A673 (cell line): ENCODE results near the gene NAGLU. TPM values are rescaled to one million over a fixed set of nuclear protein-coding genes. Genes with fewer than 3 reads are reported as not detected.

Experiments
- BruUV-seq: library from RNA; stranded (reverse); fragments of 400-500 nt; replicated peaks from 2 replicates; lab custom pipeline; 2021; lab: Mats Ljungman, UMichigan
- CTCF ChIA-PET: fragments of 300-600 bp; sonication (Branson Sonifier 250); formaldehyde crosslinking; loops from one replicate; lab custom pipeline; 2022; ENCODE audit warnings: antibody characterized with exemption; lab: Charles Lee
- POLR2A ChIA-PET: fragments of 300-600 bp; sonication (Branson Sonifier 250); formaldehyde crosslinking; loops from one replicate; lab custom pipeline; 2022; ENCODE audit warnings: antibody characterized with exemption; ENCODE audit not compliant: low non-redundant PET; lab: Charles Lee
- DNase-seq: peaks from one replicate; pipeline ENCODE4 v3.0.0-alpha.2; 2015; ENCODE audit warnings: low spot score
- H3K27ac ChIP-seq: fragments of 200-600 bp; sonication (generic); 2 replicates; pipeline ENCODE4 v1.5.1; 2016; ENCODE audit warnings: mixed run types, low read depth, mild to moderate bottlenecking, mixed read lengths, antibody characterized with exemption, low read length; ENCODE audit not compliant: poor library complexity, severe bottlenecking
- H3K27me3 ChIP-seq: fragments of 200-600 bp; sonication (generic); replicated peaks from 2 replicates; pipeline ENCODE4 v1.6.1; 2017; ENCODE audit warnings: mixed run types, low read depth, mild to moderate bottlenecking, mixed read lengths, antibody characterized with exemption, low read length; ENCODE audit not compliant: insufficient read depth, poor library complexity
- H3K36me3 ChIP-seq: fragments of 200-600 bp; sonication (generic); 2 replicates; pipeline ENCODE4 v1.6.1; 2016; ENCODE audit warnings: mixed run types, mild to moderate bottlenecking, mixed read lengths, antibody characterized with exemption, low read length; ENCODE audit not compliant: insufficient read depth, poor library complexity, severe bottlenecking
- H3K4me1 ChIP-seq: fragments of 200-600 bp; sonication (generic); 2 replicates; pipeline ENCODE4 v1.6.1; 2017; ENCODE audit warnings: mixed run types, mild to moderate bottlenecking, mixed read lengths, antibody characterized with exemption, low read length; ENCODE audit not compliant: insufficient read depth, poor library complexity, severe bottlenecking
- H3K4me3 ChIP-seq: fragments of 200-600 bp; sonication (generic); 2 replicates; pipeline ENCODE4 v1.5.1; 2016; ENCODE audit warnings: low read depth, mixed run types, mild to moderate bottlenecking, mixed read lengths, low read length; ENCODE audit not compliant: poor library complexity, severe bottlenecking
- H3K9me3 ChIP-seq: fragments of 200-600 bp; sonication (generic); 2 replicates; pipeline ENCODE4 v1.6.1; 2016; ENCODE audit warnings: mixed run types, low read depth, mild to moderate bottlenecking, mixed read lengths, antibody characterized with exemption, low read length; ENCODE audit not compliant: poor library complexity, severe bottlenecking
- EZH2 ChIP-seq: fragments of 200-600 bp; sonication (generic); IDR thresholded peaks from 2 replicates; pipeline ENCODE4 v1.6.1; 2017; ENCODE audit warnings: borderline replicate concordance, low read depth, mild to moderate bottlenecking, mixed read lengths, antibody characterized with exemption, low read length; ENCODE audit not compliant: poor library complexity, severe bottlenecking
- intact Hi-C: fragments of 100-400 bp; cut with micrococcal nuclease; formaldehyde crosslinking; loops from one replicate; pipeline ENCODE4 v1.10.0; 2022; ENCODE audit not compliant: unreplicated experiment
- total RNA-seq: library from RNA; stranded (reverse); gene quantifications from 2 replicates; pipeline ENCODE4 v1.2.3, GENCODE V29; 2021
- TF ChIP-seq, protein P1 (sequence below): fragments of 300-800, 200-600 bp; sonication (generic); conservative IDR thresholded peaks from 2 replicates; pipeline ENCODE4 v1.5.1; 2017; ENCODE audit warnings: low read depth, mild to moderate bottlenecking, antibody characterized with exemption, low read length, moderate library complexity, mixed read lengths

NAGLU gene
- total RNA-seq, 1 experiment from 2014 or later = 9.6 TPM

DNA sequence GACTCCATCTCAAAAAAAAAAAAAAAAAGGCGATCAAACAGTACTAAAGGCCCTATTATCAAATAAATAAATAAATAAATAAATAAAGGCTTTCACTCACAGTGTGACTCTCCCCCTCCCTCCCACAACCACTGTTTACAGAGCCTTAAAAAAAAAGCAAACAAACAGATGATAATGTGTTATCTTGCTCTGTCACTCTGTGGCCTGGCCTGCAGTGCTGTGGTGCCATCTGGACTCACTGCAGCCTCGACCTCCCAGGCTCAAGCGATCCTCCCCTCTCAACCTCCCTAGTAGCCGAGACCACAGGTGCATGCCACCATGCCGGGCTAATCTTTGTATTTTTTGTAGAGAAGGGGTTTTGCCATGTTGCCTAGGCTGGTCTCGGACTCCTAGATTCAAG lies 8.1 kb upstream of the NAGLU start:
- Histone ChIP-seq H3K4me1 (no peaks in the 10 kb centered on the region), H3K36me3 (no peaks in the 10 kb centered on the region), H3K9me3 (no peaks in the 10 kb centered on the region), H3K27me3 (no peaks in the 10 kb centered on the region), H3K27ac (no peak overlapping the region), H3K4me3 (no peak overlapping the region)
- CTCF ChIA-PET = interaction anchor here (0.6 to 1.1 kb wide), 6 partner anchors 10 to 215 kb away, joined by 3 to 16 read pairs (median 4); no protein-coding TSS in a partner anchor
- DNase-seq = no peak
- intact Hi-C loops = loop anchor here (10.0 kb wide), 1 partner anchor 213 kb away; no protein-coding TSS in a partner anchor
- POLR2A ChIA-PET = no interaction called here
- BruUV-seq = no TSS peak
- TF ChIP-seq, protein P1, sequence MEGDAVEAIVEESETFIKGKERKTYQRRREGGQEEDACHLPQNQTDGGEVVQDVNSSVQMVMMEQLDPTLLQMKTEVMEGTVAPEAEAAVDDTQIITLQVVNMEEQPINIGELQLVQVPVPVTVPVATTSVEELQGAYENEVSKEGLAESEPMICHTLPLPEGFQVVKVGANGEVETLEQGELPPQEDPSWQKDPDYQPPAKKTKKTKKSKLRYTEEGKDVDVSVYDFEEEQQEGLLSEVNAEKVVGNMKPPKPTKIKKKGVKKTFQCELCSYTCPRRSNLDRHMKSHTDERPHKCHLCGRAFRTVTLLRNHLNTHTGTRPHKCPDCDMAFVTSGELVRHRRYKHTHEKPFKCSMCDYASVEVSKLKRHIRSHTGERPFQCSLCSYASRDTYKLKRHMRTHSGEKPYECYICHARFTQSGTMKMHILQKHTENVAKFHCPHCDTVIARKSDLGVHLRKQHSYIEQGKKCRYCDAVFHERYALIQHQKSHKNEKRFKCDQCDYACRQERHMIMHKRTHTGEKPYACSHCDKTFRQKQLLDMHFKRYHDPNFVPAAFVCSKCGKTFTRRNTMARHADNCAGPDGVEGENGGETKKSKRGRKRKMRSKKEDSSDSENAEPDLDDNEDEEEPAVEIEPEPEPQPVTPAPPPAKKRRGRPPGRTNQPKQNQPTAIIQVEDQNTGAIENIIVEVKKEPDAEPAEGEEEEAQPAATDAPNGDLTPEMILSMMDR = no peak
- no peak for TF ChIP-seq EZH2

DNA sequence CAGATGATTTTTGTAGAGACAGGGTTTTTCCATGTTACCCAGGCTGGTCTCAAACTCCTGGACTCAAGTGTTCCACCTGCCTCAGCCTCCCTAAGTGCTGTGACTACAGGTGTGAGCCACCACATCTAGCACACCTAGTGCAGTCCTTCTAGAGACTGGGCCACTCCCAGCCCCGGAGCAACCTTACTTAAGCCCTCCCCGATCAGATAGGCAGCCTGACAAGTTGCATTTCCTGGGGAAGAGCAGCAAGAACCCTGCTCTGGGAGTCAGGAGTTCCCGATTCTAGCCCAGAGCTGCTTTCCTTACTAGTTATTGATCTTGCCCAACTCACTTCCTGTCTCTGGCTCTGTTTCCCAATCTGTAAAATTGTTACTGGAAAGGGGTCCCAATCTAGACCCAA lies 7.0 kb upstream of the NAGLU start:
- ChIA-PET CTCF (no interaction called here), POLR2A (no interaction called here)
- no peaks in the 10 kb centered on the region for H3K4me1 ChIP-seq
- no peak for DNase-seq
- H3K4me3 ChIP-seq = no peak overlapping the region
- H3K9me3 ChIP-seq = no peaks in the 10 kb centered on the region
- intact Hi-C loops = loop anchor here (10.0 kb wide), 1 partner anchor 214 kb away; no protein-coding TSS in a partner anchor
- BruUV-seq = no TSS peak
- H3K27me3 ChIP-seq = no peaks in the 10 kb centered on the region
- no peaks in the 10 kb centered on the region for H3K36me3 ChIP-seq
- TF ChIP-seq, protein P1 = no peak
- no peak for TF ChIP-seq EZH2
- H3K27ac ChIP-seq = no peak overlapping the region

GRCh38 chr17:42530952-42531454 lies 5.0 kb upstream of the NAGLU start:
- TF ChIP-seq, protein P1 = no peak
- no peak for TF ChIP-seq EZH2
- DNase-seq = no peak
- intact Hi-C loops = no loop called here
- H3K27ac ChIP-seq = no peak overlapping the region
- POLR2A ChIA-PET = no interaction called here
- CTCF ChIA-PET = interaction anchor here (0.6 to 0.7 kb wide), 2 partner anchors 149 to 506 kb away, joined by 4 to 5 read pairs; no protein-coding TSS in a partner anchor
- no peaks in the 10 kb centered on the region for H3K27me3 ChIP-seq
- BruUV-seq = no TSS peak
- no peaks in the 10 kb centered on the region for H3K4me1 ChIP-seq
- H3K36me3 ChIP-seq = no peaks in the 10 kb centered on the region
- no peaks in the 10 kb centered on the region for H3K9me3 ChIP-seq
- no peak overlapping the region for H3K4me3 ChIP-seq
